IMR-90 (cell line): ENCODE measurements around the gene SURF2. TPM values are rescaled to one million over a fixed set of nuclear protein-coding genes. Genes with fewer than 3 reads are reported as not detected.

Experiments used
- ATAC-seq: fragments of 200-7000 bp; cut with Tn5 transposase; 2 replicates; pipeline ENCODE4 v1.9.1; 2020; ENCODE audit warnings: low read depth, mild to moderate bottlenecking, moderate library complexity
- BruUV-seq: library from RNA; stranded (reverse); fragments of 400-500 nt; replicated peaks from 2 replicates; lab custom pipeline; 2021; lab: Mats Ljungman, UMichigan
- CTCF ChIA-PET: fragments of 300-600 bp; formaldehyde crosslinking; extraction: SDS; loops from one replicate; lab custom pipeline; 2021; ENCODE audit warnings: antibody characterized with exemption; lab: Yijun Ruan, JAX
- POLR2A ChIA-PET: fragments of 300-600 bp; sonication (Branson Sonifier 250); formaldehyde crosslinking; loops from one replicate; lab custom pipeline; 2022; ENCODE audit warnings: antibody characterized with exemption; ENCODE audit not compliant: unreplicated experiment; lab: Charles Lee
- DNase-seq: peaks from one replicate; pipeline ENCODE4 v3.0.0; 2013
- H2AFZ ChIP-seq: replicated peaks from 2 replicates; pipeline ENCODE3; 2013; ENCODE audit warnings: low read length, mild to moderate bottlenecking; ENCODE audit not compliant: poor library complexity
- H2AK5ac ChIP-seq: 2 replicates; pipeline ENCODE4 v1.6.1; 2013; ENCODE audit warnings: low read depth, low read length, inconsistent platforms
- H2AK9ac ChIP-seq: replicated peaks from 2 replicates; pipeline ENCODE3; 2013; ENCODE audit warnings: mild to moderate bottlenecking, low read depth, low read length, moderate library complexity; ENCODE audit not compliant: poor library complexity
- H2BK120ac ChIP-seq: 2 replicates; pipeline ENCODE4 v1.6.1; 2013; ENCODE audit warnings: low read depth, low read length, inconsistent platforms
- H2BK15ac ChIP-seq: 3 replicates; pipeline ENCODE4 v1.6.1; 2013; ENCODE audit warnings: low read depth, low read length, inconsistent platforms
- H2BK20ac ChIP-seq: 2 replicates; pipeline ENCODE4 v1.6.1; 2013; ENCODE audit warnings: low read depth, mild to moderate bottlenecking, inconsistent platforms, low read length, moderate library complexity
- H2BK5ac ChIP-seq: 2 replicates; pipeline ENCODE4 v1.6.1; 2013; ENCODE audit warnings: mild to moderate bottlenecking, low read depth, low read length, inconsistent platforms; ENCODE audit not compliant: poor library complexity, severe bottlenecking
- H3K14ac ChIP-seq: replicated peaks from 2 replicates; pipeline ENCODE4 v1.6.1; 2013; ENCODE audit warnings: low read depth, low read length, inconsistent platforms
- H3K18ac ChIP-seq: 2 replicates; pipeline ENCODE4 v1.6.1; 2013; ENCODE audit warnings: low read depth, low read length, control low read depth
- H3K23ac ChIP-seq: 2 replicates; pipeline ENCODE4 v1.6.1; 2013; ENCODE audit warnings: low read depth, low read length, inconsistent platforms
- H3K27ac ChIP-seq: 2 replicates; pipeline ENCODE4 v1.5.1; 2013; ENCODE audit warnings: mild to moderate bottlenecking, control low read depth, low read length; ENCODE audit not compliant: insufficient read depth
- H3K27me3 ChIP-seq: 2 replicates; pipeline ENCODE4 v1.6.1; 2013; ENCODE audit warnings: low read length; ENCODE audit not compliant: control insufficient read depth, insufficient read depth
- H3K36me3 ChIP-seq: 2 replicates; pipeline ENCODE4 v1.6.1; 2013; ENCODE audit warnings: low read length, mixed read lengths; ENCODE audit not compliant: control insufficient read depth, insufficient read depth
- H3K4ac ChIP-seq: 2 replicates; pipeline ENCODE4 v1.6.1; 2013; ENCODE audit warnings: low read depth, low read length, inconsistent platforms
- H3K4me1 ChIP-seq: 2 replicates; pipeline ENCODE4 v1.6.1; 2013; ENCODE audit warnings: low read length, mixed read lengths; ENCODE audit not compliant: control insufficient read depth, insufficient read depth
- H3K4me2 ChIP-seq: 2 replicates; pipeline ENCODE4 v1.6.1; 2013; ENCODE audit warnings: low read depth, mild to moderate bottlenecking, control low read depth, low read length, moderate library complexity
- H3K4me3 ChIP-seq: 2 replicates; pipeline ENCODE4 v1.5.1; 2013; ENCODE audit warnings: low read depth, mild to moderate bottlenecking, control low read depth, low read length, moderate library complexity; ENCODE audit not compliant: insufficient read depth
- H3K56ac ChIP-seq: 2 replicates; pipeline ENCODE4 v1.6.1; 2013; ENCODE audit warnings: low read length, inconsistent platforms; ENCODE audit not compliant: insufficient read depth; ENCODE audit errors: extremely low read depth
- H3K79me1 ChIP-seq, 2 experiments: 2 replicates each; pipeline ENCODE4 v1.6.1; 2013; ENCODE audit warnings: low read length in 2 of 2, inconsistent platforms in 1 of 2, low read depth in 1 of 2
- H3K9ac ChIP-seq: 2 replicates; pipeline ENCODE4 v1.6.1; 2013; ENCODE audit warnings: low read depth, low read length, control low read depth
- H3K9me1 ChIP-seq: 2 replicates; pipeline ENCODE4 v1.6.1; 2013; ENCODE audit warnings: low read length, inconsistent platforms; ENCODE audit not compliant: insufficient read depth
- H3K9me3 ChIP-seq: 2 replicates; pipeline ENCODE4 v1.6.1; 2013; ENCODE audit warnings: low read length; ENCODE audit not compliant: control insufficient read depth, insufficient read depth
- H4K20me1 ChIP-seq: 2 replicates; pipeline ENCODE4 v1.6.1; 2013; ENCODE audit warnings: low read length, inconsistent platforms; ENCODE audit not compliant: insufficient read depth
- H4K5ac ChIP-seq: 2 replicates; pipeline ENCODE4 v1.6.1; 2013; ENCODE audit warnings: mild to moderate bottlenecking, low read depth, low read length, control low read depth
- H4K8ac ChIP-seq, 2 experiments: 2 replicates each; pipeline ENCODE4 v1.6.1; 2013; ENCODE audit warnings: low read depth in 2 of 2, low read length in 2 of 2, control low read depth in 1 of 2, inconsistent platforms in 1 of 2
- H4K91ac ChIP-seq: 2 replicates; pipeline ENCODE4 v1.6.1; 2013; ENCODE audit warnings: low read depth, low read length, inconsistent platforms; ENCODE audit not compliant: insufficient read depth
- CEBPB ChIP-seq: IDR thresholded peaks from 2 replicates; pipeline ENCODE4 v1.6.1; 2012; ENCODE audit warnings: low read depth, low read length, improper control_type of control experiment
- CHD1 ChIP-seq: IDR thresholded peaks from 2 replicates; pipeline ENCODE4 v1.6.1; 2012; ENCODE audit warnings: low read depth, low read length, improper control_type of control experiment
- FOS ChIP-seq: fragments of 150-350 bp; IDR thresholded peaks from 2 replicates; pipeline ENCODE4 v1.6.1; 2016; ENCODE audit warnings: low read depth, low read length
- MAZ ChIP-seq: IDR thresholded peaks from 2 replicates; pipeline ENCODE4 v1.6.1; 2012; ENCODE audit warnings: low read depth, mild to moderate bottlenecking, low read length, improper control_type of control experiment, moderate library complexity, borderline replicate concordance
- NFE2L2 ChIP-seq: fragments of 150-350 bp; IDR thresholded peaks from 2 replicates; pipeline ENCODE4 v1.6.1; 2016; ENCODE audit warnings: low read depth, mild to moderate bottlenecking, low read length
- POLR2A ChIP-seq: IDR thresholded peaks from 2 replicates; pipeline ENCODE4 v1.6.1; 2012; ENCODE audit warnings: mild to moderate bottlenecking, low read depth, low read length
- RAD21 ChIP-seq: IDR thresholded peaks from 2 replicates; pipeline ENCODE4 v1.6.1; 2012; ENCODE audit warnings: low read length, improper control_type of control experiment
- RCOR1 ChIP-seq: IDR thresholded peaks from 2 replicates; pipeline ENCODE4 v1.6.1; 2012; ENCODE audit warnings: mild to moderate bottlenecking, low read length, improper control_type of control experiment; ENCODE audit not compliant: insufficient replicate concordance
- RFX5 ChIP-seq: IDR thresholded peaks from 2 replicates; pipeline ENCODE4 v1.8.0; 2012; ENCODE audit warnings: low read depth, mild to moderate bottlenecking, low read length, moderate library complexity
- USF2 ChIP-seq: fragments of 150-350 bp; IDR thresholded peaks from 2 replicates; pipeline ENCODE4 v1.6.1; 2017; ENCODE audit warnings: mild to moderate bottlenecking, antibody characterized with exemption, low read length, low read depth
- WGBS, 2 experiments: methylation state at CpG; one replicate each; pipeline versions ENCODE4 v1.1.5 to v1.1.7; 2013; ENCODE audit warnings: missing lambda C conversion rate in 2 of 2; ENCODE audit not compliant: insufficient read length in 1 of 2; ENCODE audit errors: extremely low coverage in 2 of 2; 5-methylcytosine and 5-hydroxymethylcytosine counted together
- dilution Hi-C: fragments of 300-500 bp; cut with HindIII; formaldehyde crosslinking; loops from one replicate; pipeline ENCODE4 v1.14.3; 2018; ENCODE audit warnings: low sequenced_read_pairs; ENCODE audit not compliant: unreplicated experiment
- in situ Hi-C: fragments of 300-500 bp; cut with MboI; formaldehyde crosslinking; loops from 3 replicates; pipeline ENCODE4 v1.14.3; 2019; ENCODE audit warnings: low sequenced_read_pairs, inconsistent platforms, mixed read lengths
- intact Hi-C: fragments of 100-400 bp; cut with micrococcal nuclease; formaldehyde crosslinking; loops from 2 replicates; pipeline ENCODE4 v1.10.0; 2022
- polyA plus RNA-seq, 3 experiments: library from polyadenylated mRNA; depleted of rRNA; stranded (reverse); fragments of >200 nt; gene quantifications; 2 replicates each; pipeline ENCODE4 v1.2.3, GENCODE V29; 2012; ENCODE audit warnings: low replicate concordance in 1 of 3
- total RNA-seq: library from RNA; depleted of rRNA; stranded (reverse); fragments of >200 nt; gene quantifications from 2 replicates; pipeline ENCODE4 v1.2.3, GENCODE V29; 2012
- TF ChIP-seq, protein P1 (sequence below): conservative IDR thresholded peaks from 2 replicates; pipeline ENCODE4 v1.5.1; 2012; ENCODE audit warnings: mild to moderate bottlenecking, low read depth, low read length, improper control_type of control experiment
- TF ChIP-seq, protein P2 (sequence below): fragments of 150-350 bp; IDR thresholded peaks from 2 replicates; pipeline ENCODE4 v1.6.1; 2016; ENCODE audit warnings: low read depth, mild to moderate bottlenecking, low read length, moderate library complexity, borderline replicate concordance

Gene SURF2
- total and polyA plus RNA-seq, 2 of the 4 experiments (the other 2 are of a cell fraction): 9.9 to 16.3 TPM

DNA sequence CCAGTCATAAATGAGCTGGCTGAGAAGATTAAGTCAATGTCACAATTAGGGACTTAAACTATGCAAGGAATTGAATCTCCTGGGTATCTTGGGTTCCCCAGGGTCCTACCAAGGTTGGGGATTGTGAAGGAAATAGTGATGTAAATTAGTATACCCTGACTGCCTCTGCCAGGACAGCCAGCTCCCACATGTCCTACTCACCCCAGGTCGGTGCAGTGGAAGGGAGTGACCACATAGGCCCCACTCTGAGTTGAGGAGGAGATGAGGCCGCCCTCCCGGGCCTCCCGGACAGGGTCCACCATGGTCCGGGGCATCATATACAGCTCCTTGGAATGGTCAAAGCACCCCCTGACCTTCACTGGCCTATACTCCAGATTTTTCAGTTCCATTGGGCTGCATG, 2.8 kb upstream of the SURF2 start (continued):
- no peak for TF ChIP-seq RCOR1
- no peak for TF ChIP-seq CEBPB
- no peak for TF ChIP-seq CHD1
- TF ChIP-seq RAD21: no peak
- TF ChIP-seq USF2: no peak
- no peak for TF ChIP-seq NFE2L2

DNA sequence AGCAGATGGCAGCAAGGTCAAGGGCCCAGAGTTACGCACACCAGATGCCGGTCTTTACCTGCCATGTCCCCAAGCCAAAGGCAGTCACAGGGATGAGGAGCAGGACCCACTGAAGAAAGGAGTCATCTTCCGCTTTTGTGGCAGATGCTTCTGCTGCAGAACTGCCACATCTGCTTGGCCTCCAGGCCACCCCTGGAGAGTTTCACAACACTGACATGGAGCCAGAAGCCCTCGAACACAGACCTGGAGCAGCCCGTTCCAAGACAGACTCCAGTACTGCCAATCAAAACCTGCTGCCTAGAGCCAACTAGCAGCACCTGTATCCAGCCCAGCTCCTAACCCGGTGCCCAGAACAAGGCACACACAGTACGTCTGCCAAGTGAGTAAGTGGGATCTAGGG, 1.6 kb upstream of the SURF2 start:
- TF ChIP-seq, protein P1, sequence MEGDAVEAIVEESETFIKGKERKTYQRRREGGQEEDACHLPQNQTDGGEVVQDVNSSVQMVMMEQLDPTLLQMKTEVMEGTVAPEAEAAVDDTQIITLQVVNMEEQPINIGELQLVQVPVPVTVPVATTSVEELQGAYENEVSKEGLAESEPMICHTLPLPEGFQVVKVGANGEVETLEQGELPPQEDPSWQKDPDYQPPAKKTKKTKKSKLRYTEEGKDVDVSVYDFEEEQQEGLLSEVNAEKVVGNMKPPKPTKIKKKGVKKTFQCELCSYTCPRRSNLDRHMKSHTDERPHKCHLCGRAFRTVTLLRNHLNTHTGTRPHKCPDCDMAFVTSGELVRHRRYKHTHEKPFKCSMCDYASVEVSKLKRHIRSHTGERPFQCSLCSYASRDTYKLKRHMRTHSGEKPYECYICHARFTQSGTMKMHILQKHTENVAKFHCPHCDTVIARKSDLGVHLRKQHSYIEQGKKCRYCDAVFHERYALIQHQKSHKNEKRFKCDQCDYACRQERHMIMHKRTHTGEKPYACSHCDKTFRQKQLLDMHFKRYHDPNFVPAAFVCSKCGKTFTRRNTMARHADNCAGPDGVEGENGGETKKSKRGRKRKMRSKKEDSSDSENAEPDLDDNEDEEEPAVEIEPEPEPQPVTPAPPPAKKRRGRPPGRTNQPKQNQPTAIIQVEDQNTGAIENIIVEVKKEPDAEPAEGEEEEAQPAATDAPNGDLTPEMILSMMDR: no peak
- TF ChIP-seq RCOR1 (no peak), RFX5 (no peak), RAD21 (no peak), CEBPB (no peak), FOS (no peak), MAZ (no peak), POLR2A (no peak; the same call in 1 of the 2 replicates)
- TF ChIP-seq, protein P2, sequence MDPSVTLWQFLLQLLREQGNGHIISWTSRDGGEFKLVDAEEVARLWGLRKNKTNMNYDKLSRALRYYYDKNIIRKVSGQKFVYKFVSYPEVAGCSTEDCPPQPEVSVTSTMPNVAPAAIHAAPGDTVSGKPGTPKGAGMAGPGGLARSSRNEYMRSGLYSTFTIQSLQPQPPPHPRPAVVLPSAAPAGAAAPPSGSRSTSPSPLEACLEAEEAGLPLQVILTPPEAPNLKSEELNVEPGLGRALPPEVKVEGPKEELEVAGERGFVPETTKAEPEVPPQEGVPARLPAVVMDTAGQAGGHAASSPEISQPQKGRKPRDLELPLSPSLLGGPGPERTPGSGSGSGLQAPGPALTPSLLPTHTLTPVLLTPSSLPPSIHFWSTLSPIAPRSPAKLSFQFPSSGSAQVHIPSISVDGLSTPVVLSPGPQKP: no peak
- no peak overlapping the region for H4K91ac ChIP-seq
- ChIA-PET CTCF (no interaction called here), POLR2A (no interaction called here)
- H3K4me3 ChIP-seq: no peak overlapping the region
- H4K8ac ChIP-seq: no peak overlapping the region
- WGBS, 2 experiments: 73% methylated on average over 5 of the region's 7 CpGs; no CpG with 5 or more reads in 1 of the 2 experiments
- H3K27me3 ChIP-seq: no peaks in the 10 kb centered on the region
- H3K79me1 ChIP-seq: peaks cover 30 to 78% of the 10 kb centered on the region in 2 experiments
- H4K20me1 ChIP-seq: peaks cover 50% of the 10 kb centered on the region
- H2BK120ac ChIP-seq: no peak overlapping the region
- no peaks in the 10 kb centered on the region; the same call in 1 of the 2 replicates for H3K9me1 ChIP-seq
- BruUV-seq: no TSS peak
- DNase-seq (no peak), ATAC-seq (no peak)
- in situ Hi-C loops (no loop called here), dilution Hi-C loops (no loop called here), intact Hi-C loops (no loop called here)
- H3K9me3 ChIP-seq: no peaks in the 10 kb centered on the region
- no peak overlapping the region for H4K5ac ChIP-seq
- no peak overlapping the region for H3K14ac ChIP-seq
- H3K18ac ChIP-seq: no peak overlapping the region
- H2BK20ac ChIP-seq: no peak overlapping the region
- H2AK5ac ChIP-seq: no peak overlapping the region
- no peak overlapping the region for H2BK15ac ChIP-seq
- peaks cover 44% of the 10 kb centered on the region for H3K36me3 ChIP-seq
- no peak overlapping the region for H3K9ac ChIP-seq
- H2BK5ac ChIP-seq: no peak overlapping the region
- H2AFZ ChIP-seq: no peak overlapping the region
- H3K27ac ChIP-seq: no peak overlapping the region
- H3K56ac ChIP-seq: no peak overlapping the region
- H3K4me1 ChIP-seq: peaks cover 12% of the 10 kb centered on the region; the same call in 1 of the 2 replicates
- no peak overlapping the region for H3K23ac ChIP-seq
- no peak overlapping the region for H3K4me2 ChIP-seq
- no peak overlapping the region for H2AK9ac ChIP-seq
- H3K4ac ChIP-seq: no peak overlapping the region
